ENCODE measurements around the gene ATP2A3.

ATP2A3 gene

GRCh38 chr17:3907483-3908216 is 56.6 kb downstream of the ATP2A3 start:
- no peak for DNase-seq

- DNase-seq = no peak
Measured at GRCh38 chr17:3906881-3907280, 57.4 kb downstream of the ATP2A3 start.

- no peak for DNase-seq
Measured at GRCh38 chr17:3905017-3905520, 59.2 kb downstream of the ATP2A3 start.

- no peak for DNase-seq
Measured at GRCh38 chr17:3904501-3904900, 59.7 kb downstream of the ATP2A3 start.

- no peak for DNase-seq
Measured at GRCh38 chr17:3903881-3904290, 60.4 kb downstream of the ATP2A3 start.

- DNase-seq = no peak
Measured at GRCh38 chr17:3903051-3903825, 61.0 kb downstream of the ATP2A3 start.

GRCh38 chr17:3900646-3901045 is 63.6 kb downstream of the ATP2A3 start:
- DNase-seq = no peak

- no peak for DNase-seq
Measured at GRCh38 chr17:3897731-3898130, 66.5 kb downstream of the ATP2A3 start.

- DNase-seq = no peak
Measured at GRCh38 chr17:3896968-3897235, 67.3 kb downstream of the ATP2A3 start.

- no peak for DNase-seq
Measured at GRCh38 chr17:3896108-3896967, 67.9 kb downstream of the ATP2A3 start.

GRCh38 chr17:3895354-3895753 is 68.9 kb downstream of the ATP2A3 start:
- no peak for DNase-seq

- DNase-seq = no peak
Measured at GRCh38 chr17:3894911-3895343, 69.3 kb downstream of the ATP2A3 start.

GRCh38 chr17:3894188-3894587 is 70.0 kb downstream of the ATP2A3 start:
- DNase-seq = no peak

GRCh38 chr17:3893720-3894116 is 70.5 kb downstream of the ATP2A3 start:
- no peak for DNase-seq

- DNase-seq = peak; percentile 88
Measured at GRCh38 chr17:3893003-3893719, 71.1 kb downstream of the ATP2A3 start, which contains the start of gene CAMKK1. Gene CAMKK1 (minus strand): TSS chr17:3893053. CDS start chr17:3885687, 7,366 bp downstream.

GRCh38 chr17:3892095-3892998 is 71.9 kb downstream of the ATP2A3 start:
- peak; percentile 61 for DNase-seq

- no peak for DNase-seq
Measured at GRCh38 chr17:3891626-3892094, 72.6 kb downstream of the ATP2A3 start.

GRCh38 chr17:3890878-3891219 is 73.4 kb downstream of the ATP2A3 start:
- DNase-seq = no peak

GRCh38 chr17:3890082-3890877 is 74.0 kb downstream of the ATP2A3 start:
- peak; percentile 26 for DNase-seq

- DNase-seq = no peak
Measured at GRCh38 chr17:3889325-3890012, 74.8 kb downstream of the ATP2A3 start.

Measured in stimulated activated CD4-positive, alpha-beta T cell treated with anti-CD3 and anti-CD28 coated beads, Interleukin-4, amount 100 ng/mL, for 24 hours (primary cell).